Glomerular visceral epithelial cell (primary cell): ENCODE results near the gene IGSF10.

Experiments
- DNase-seq: peaks from one replicate; pipeline ENCODE4 v3.0.0-alpha.2; 2016; ENCODE audit errors: extremely low spot score

IGSF10 gene

GRCh38 chr3:151460228-151460627 lies 633 bp downstream of the IGSF10 start:
- DNase-seq, result peak; percentile 30

GRCh38 chr3:151459358-151459757 lies 1.5 kb downstream of the IGSF10 start:
- no peak for DNase-seq

- DNase-seq, result no peak
Observed at GRCh38 chr3:151456065-151456464, 4.8 kb downstream of the IGSF10 start.

GRCh38 chr3:151452841-151453240 lies 8.0 kb downstream of the IGSF10 start:
- no peak for DNase-seq

GRCh38 chr3:151452368-151452767 lies 8.5 kb downstream of the IGSF10 start:
- no peak for DNase-seq

GRCh38 chr3:151446002-151446340 lies 14.9 kb downstream of the IGSF10 start:
- DNase-seq, result peak; percentile 30

- DNase-seq, result peak; percentile 80
Observed at GRCh38 chr3:151445273-151446001, 15.4 kb downstream of the IGSF10 start.

- peak; percentile 10 for DNase-seq
Observed at GRCh38 chr3:151443583-151443982, 17.3 kb downstream of the IGSF10 start.

GRCh38 chr3:151440940-151441339 lies 19.9 kb downstream of the IGSF10 start:
- no peak for DNase-seq

- DNase-seq, result peak; percentile 68
Observed at GRCh38 chr3:151439652-151440125, 21.2 kb downstream of the IGSF10 start.

- DNase-seq, result no peak
Observed at GRCh38 chr3:151437906-151438305, 23.0 kb downstream of the IGSF10 start.

GRCh38 chr3:151436675-151437446 lies 24.0 kb downstream of the IGSF10 start:
- DNase-seq, result no peak

GRCh38 chr3:151434151-151434890 lies 26.5 kb downstream of the IGSF10 start:
- peak; percentile 72 for DNase-seq

GRCh38 chr3:151432616-151433372 lies 28.1 kb downstream of the IGSF10 start:
- DNase-seq, result no peak

- DNase-seq, result peak; percentile 79
Observed at GRCh38 chr3:151431940-151432339, 28.9 kb downstream of the IGSF10 start.

- DNase-seq, result peak; percentile 17
Observed at GRCh38 chr3:151430821-151431484, 29.9 kb downstream of the IGSF10 start.

GRCh38 chr3:151428386-151428785 lies 32.5 kb downstream of the IGSF10 start:
- no peak for DNase-seq

- no peak for DNase-seq
Observed at GRCh38 chr3:151426341-151426657, 34.6 kb downstream of the IGSF10 start.

GRCh38 chr3:151425627-151426340 lies 35.1 kb downstream of the IGSF10 start:
- no peak for DNase-seq

GRCh38 chr3:151423091-151423490 lies 37.8 kb downstream of the IGSF10 start:
- DNase-seq, result no peak

- no peak for DNase-seq
Observed at GRCh38 chr3:151421938-151422337, 38.9 kb downstream of the IGSF10 start.
